ENCODE data around the gene MC5R.

MC5R gene

GRCh38 chr18:13810950-13811485 is 12.9 kb upstream of the MC5R start:
- no peak for TF ChIP-seq CTCF (conservative IDR thresholded peaks at IDR 0.05; ENCODE audit: low read depth, low read length)
- H3K4me3 ChIP-seq (ENCODE audit: low read length): no peak overlapping the region
- DNase-seq (ENCODE audit: low read depth): no peak

DNA sequence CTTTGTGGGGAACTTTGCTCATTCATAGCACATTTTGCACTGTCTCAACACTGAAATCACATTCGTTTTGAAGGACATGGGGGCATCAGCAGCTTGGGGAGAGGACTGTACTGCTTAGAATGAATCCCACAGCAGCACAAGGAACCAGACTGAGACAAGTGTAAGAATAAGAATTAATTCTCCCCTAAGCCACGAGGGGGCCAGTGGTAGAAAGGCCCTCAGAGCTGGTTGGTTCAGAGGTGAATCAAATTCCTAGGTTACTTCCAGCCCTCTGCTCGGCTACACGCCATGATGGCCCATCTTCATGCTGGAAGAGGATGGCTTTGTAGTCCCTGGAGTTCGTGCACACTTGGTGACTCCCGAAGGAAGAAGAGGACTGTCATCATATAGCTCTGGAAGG is 12.0 kb upstream of the MC5R start:
- peak; percentile 41 for TF ChIP-seq CTCF (conservative IDR thresholded peaks at IDR 0.05; ENCODE audit: low read depth, low read length)
- no peak overlapping the region for H3K4me3 ChIP-seq (ENCODE audit: low read length)
- DNase-seq (ENCODE audit: low read depth): no peak

- TF ChIP-seq CTCF (conservative IDR thresholded peaks at IDR 0.05; ENCODE audit: low read depth, low read length): peak; percentile 90
- no peak overlapping the region for H3K4me3 ChIP-seq (ENCODE audit: low read length)
- DNase-seq (ENCODE audit: low read depth): peak; percentile 17
Measured at GRCh38 chr18:13813271-13813849, 10.6 kb upstream of the MC5R start.

DNA sequence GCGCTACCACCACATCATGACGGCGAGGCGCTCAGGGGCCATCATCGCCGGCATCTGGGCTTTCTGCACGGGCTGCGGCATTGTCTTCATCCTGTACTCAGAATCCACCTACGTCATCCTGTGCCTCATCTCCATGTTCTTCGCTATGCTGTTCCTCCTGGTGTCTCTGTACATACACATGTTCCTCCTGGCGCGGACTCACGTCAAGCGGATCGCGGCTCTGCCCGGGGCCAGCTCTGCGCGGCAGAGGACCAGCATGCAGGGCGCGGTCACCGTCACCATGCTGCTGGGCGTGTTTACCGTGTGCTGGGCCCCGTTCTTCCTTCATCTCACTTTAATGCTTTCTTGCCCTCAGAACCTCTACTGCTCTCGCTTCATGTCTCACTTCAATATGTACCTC is 2.3 kb downstream of the MC5R start:
- no peak for DNase-seq (ENCODE audit: low read depth)
- TF ChIP-seq CTCF (conservative IDR thresholded peaks at IDR 0.05; ENCODE audit: low read depth, low read length): no peak
- H3K4me3 ChIP-seq (ENCODE audit: low read length): no peak overlapping the region

- TF ChIP-seq CTCF (conservative IDR thresholded peaks at IDR 0.05; ENCODE audit: low read depth, low read length): peak; percentile 3
- no peak overlapping the region for H3K4me3 ChIP-seq (ENCODE audit: low read length)
- DNase-seq (ENCODE audit: low read depth): no peak
Measured at GRCh38 chr18:13831864-13832508, 8.0 kb downstream of the MC5R start.

DNA sequence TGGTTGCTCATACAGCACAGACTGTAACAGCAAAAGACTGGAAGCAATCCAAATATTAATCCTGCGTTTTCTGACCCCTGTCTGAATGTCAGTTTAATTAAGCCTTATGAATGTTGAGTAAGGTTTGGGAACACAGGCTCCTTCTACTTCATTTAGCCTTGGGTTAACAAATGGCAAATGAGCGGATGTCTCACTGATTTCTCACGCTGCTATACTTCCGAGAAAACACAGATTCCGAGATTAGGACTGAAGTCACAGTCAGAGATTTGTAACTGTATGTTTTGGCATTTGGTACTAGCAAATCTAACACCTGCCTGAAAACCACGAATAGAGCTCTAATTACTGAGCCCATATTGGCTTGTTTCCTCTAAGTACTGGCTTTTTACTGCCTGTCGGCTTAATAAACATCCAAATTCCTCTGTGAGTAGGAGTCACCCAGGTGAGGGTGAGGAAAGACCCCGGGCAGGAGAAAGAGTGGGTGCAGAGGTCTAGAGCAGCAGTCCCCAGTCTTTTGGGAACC is 10.6 kb downstream of the MC5R start:
- peak; percentile 45 for DNase-seq (ENCODE audit: low read depth)
- H3K4me3 ChIP-seq (ENCODE audit: low read length): no peak overlapping the region
- no peak for TF ChIP-seq CTCF (conservative IDR thresholded peaks at IDR 0.05; ENCODE audit: low read depth, low read length)

GRCh38 chr18:13835202-13835601 is 11.3 kb downstream of the MC5R start:
- no peak for DNase-seq (ENCODE audit: low read depth)
- no peak overlapping the region for H3K4me3 ChIP-seq (ENCODE audit: low read length)
- TF ChIP-seq CTCF (conservative IDR thresholded peaks at IDR 0.05; ENCODE audit: low read depth, low read length): no peak
